ENCODE results near the gene ARMC9.
"Not testable (repeated sequence)": the region's sequence is repeated elsewhere in the genome, so short reads cannot be mapped to it uniquely, and the experiment has no call there.

Gene ARMC9

DNA sequence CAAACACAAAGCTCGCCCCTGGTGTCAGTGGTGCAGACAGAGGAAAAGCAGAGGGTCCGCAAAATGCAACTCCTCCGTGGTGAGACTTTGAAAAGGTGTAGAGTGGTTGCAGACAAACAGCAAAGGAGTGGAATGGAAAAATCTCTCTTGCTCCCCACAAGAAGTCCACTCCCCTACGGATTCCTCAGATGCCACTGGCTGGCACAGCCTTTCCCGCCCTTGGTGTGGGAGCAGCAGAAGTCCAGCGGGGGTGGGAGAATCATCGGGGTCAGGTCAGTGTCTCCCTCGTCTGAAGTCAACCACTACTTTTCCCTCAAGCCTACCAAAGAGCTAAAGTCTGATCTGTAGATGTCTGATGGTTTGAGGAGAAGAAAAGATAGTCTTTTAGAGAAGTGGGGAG is 174.8 kb downstream of the ARMC9 start:
- no peak overlapping the region for H3K27ac ChIP-seq (ENCODE audit: low read depth, low read length)
- no peak overlapping the region for H3K9ac ChIP-seq (ENCODE audit: low read length in 5 of 5)
- H3K27me3 ChIP-seq (ENCODE audit: control insufficient read depth in 5 of 5, insufficient read depth in 4 of 5, low read length in 5 of 5), result peaks cover 0 to 4% (median 0%) of the 10 kb centered on the region in 5 donors
- H3K4me1 ChIP-seq (ENCODE audit: control insufficient read depth in 5 of 5, insufficient read depth in 5 of 5, low read length in 5 of 5), result peaks cover 0 to 3% (median 0%) of the 10 kb centered on the region in 5 donors
- no peaks in the 10 kb centered on the region for H3K9me3 ChIP-seq (ENCODE audit: control insufficient read depth in 5 of 5, low read length in 5 of 5)
- H3K36me3 ChIP-seq (ENCODE audit: control insufficient read depth in 5 of 5, insufficient read depth in 5 of 5, low read length in 5 of 5), result no peaks in the 10 kb centered on the region
- H3K4me3 ChIP-seq (ENCODE audit: low read depth in 1 of 5, low read length in 5 of 5), result no peak overlapping the region

DNA sequence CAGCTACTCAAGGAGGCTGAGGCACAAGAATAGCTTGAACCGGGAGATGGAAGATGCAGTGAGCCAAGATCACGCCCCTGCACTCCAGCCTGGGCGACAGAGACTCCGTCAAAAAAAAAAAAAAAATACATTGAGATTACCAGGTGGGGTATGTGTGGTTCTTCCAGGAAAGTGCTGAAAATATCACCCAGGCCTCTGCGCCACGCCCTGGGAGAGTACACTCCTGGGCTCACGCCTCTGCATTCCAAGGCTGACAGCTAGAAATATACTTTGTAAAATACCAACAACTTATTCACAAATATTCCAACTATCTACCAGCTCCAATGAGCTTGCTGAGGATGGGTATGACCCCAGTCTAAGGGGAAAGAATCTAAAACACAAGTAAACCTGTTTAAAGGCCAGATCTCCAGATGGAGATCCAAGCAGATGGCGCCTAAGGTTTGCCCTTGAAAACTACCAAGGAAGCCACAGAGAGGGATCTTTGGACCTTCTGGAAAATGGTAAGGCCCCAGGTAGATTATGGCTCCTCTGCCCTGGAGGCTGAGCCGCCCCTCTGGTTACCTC is 175.4 kb downstream of the ARMC9 start:
- Histone ChIP-seq H3K4me1 (ENCODE audit: control insufficient read depth in 5 of 5, insufficient read depth in 5 of 5, low read length in 5 of 5) (peaks cover 0 to 4% (median 0%) of the 10 kb centered on the region in 5 donors), H3K4me3 (ENCODE audit: low read depth in 1 of 5, low read length in 5 of 5) (no peak overlapping the region), H3K36me3 (ENCODE audit: control insufficient read depth in 5 of 5, insufficient read depth in 5 of 5, low read length in 5 of 5) (no peaks in the 10 kb centered on the region), H3K9me3 (ENCODE audit: control insufficient read depth in 5 of 5, low read length in 5 of 5) (no peaks in the 10 kb centered on the region), H3K9ac (ENCODE audit: low read length in 5 of 5) (no peak overlapping the region), H3K27me3 (ENCODE audit: control insufficient read depth in 5 of 5, insufficient read depth in 4 of 5, low read length in 5 of 5) (peaks cover 0 to 4% (median 0%) of the 10 kb centered on the region in 5 donors), H3K27ac (ENCODE audit: low read depth, low read length) (no peak overlapping the region)

DNA sequence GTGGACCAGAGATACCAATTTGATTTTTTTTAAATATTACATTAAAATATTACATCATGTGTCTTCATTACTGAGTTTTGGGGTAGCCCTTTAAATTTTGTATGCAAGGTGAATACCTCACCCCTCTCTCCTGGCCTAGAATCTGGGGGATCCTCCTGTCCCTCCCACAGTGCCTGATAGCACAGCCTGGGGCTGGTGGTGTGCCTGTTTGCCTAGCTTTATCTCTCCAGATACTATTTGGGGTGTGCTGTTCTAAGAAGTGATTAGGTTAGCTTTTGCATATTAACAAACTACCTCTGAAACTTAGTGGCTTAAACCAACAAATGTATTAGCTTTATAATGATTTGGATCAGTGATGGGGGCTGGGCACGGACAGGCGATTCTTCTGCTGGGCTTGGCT is 176.3 kb downstream of the ARMC9 start:
- Histone ChIP-seq H3K9ac (ENCODE audit: low read length in 5 of 5) (no peak overlapping the region), H3K4me1 (ENCODE audit: control insufficient read depth in 5 of 5, insufficient read depth in 5 of 5, low read length in 5 of 5) (peaks cover 0 to 4% (median 0%) of the 10 kb centered on the region in 5 donors), H3K36me3 (ENCODE audit: control insufficient read depth in 5 of 5, insufficient read depth in 5 of 5, low read length in 5 of 5) (no peaks in the 10 kb centered on the region), H3K4me3 (ENCODE audit: low read depth in 1 of 5, low read length in 5 of 5) (no peak overlapping the region), H3K9me3 (ENCODE audit: control insufficient read depth in 5 of 5, low read length in 5 of 5) (no peaks in the 10 kb centered on the region), H3K27me3 (ENCODE audit: control insufficient read depth in 5 of 5, insufficient read depth in 4 of 5, low read length in 5 of 5) (peaks cover 0 to 4% (median 0%) of the 10 kb centered on the region in 5 donors), H3K27ac (ENCODE audit: low read depth, low read length) (no peak overlapping the region)

DNA sequence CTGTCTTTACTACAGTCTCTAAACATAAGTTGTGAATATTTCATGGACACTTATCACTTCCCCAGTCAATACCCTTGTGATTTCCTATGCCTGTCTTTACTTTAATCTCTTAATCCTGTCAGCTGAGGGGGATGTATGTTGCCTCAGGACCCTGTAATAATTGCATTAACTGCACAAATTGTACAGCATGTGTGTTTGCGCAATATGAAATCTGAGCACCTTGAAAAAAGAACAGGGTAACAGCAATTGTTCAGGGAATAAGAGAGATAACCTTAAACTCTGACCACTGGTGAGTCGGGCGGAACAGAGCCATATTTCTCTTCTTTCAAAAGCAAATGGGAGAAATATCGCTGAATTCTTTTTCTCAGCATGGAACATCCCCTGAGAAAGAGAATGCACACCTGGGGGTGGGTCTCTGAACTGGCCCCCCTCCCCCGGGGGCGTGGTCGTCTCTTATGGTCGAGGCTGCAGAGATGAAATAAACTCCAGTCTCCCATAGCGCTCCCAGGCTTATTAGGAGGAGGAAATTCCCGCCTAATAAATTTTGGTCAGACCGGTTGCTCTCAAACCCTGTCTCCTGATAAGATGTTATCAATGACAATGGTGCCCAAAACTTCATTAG is 177.7 kb downstream of the ARMC9 start:
- not testable (repeated sequence) for H3K9ac ChIP-seq (ENCODE audit: low read length in 5 of 5); H3K9me3 ChIP-seq (ENCODE audit: control insufficient read depth in 5 of 5, low read length in 5 of 5); H3K4me1 ChIP-seq (ENCODE audit: control insufficient read depth in 5 of 5, insufficient read depth in 5 of 5, low read length in 5 of 5); H3K4me3 ChIP-seq (ENCODE audit: low read depth in 1 of 5, low read length in 5 of 5); H3K27ac ChIP-seq (ENCODE audit: low read depth, low read length); H3K36me3 ChIP-seq (ENCODE audit: control insufficient read depth in 5 of 5, insufficient read depth in 5 of 5, low read length in 5 of 5); H3K27me3 ChIP-seq (ENCODE audit: control insufficient read depth in 5 of 5, insufficient read depth in 4 of 5, low read length in 5 of 5)

DNA sequence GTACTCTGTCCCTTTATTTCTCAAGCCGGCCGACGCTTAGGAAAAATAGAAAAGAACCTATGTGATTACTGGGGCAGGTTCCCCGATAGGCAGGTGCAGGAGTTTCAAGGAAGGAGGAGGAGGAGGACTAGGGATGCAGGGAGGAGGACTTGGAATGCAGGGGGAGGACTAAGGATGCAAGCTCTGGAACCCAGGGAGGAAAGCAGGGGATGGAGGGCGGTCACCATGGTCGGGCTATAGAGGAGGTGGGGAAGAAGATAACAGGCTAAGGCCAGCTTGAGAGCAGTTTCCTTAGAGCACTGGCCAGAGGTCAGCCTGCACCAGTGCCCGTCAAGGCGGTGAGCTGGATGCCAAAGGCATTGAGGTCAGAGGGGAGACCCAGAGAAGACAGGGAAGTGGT is 178.4 kb downstream of the ARMC9 start:
- Histone ChIP-seq H3K9me3 (ENCODE audit: control insufficient read depth in 5 of 5, low read length in 5 of 5) (no peaks in the 10 kb centered on the region), H3K27ac (ENCODE audit: low read depth, low read length) (no peak overlapping the region), H3K9ac (ENCODE audit: low read length in 5 of 5) (no peak overlapping the region), H3K27me3 (ENCODE audit: control insufficient read depth in 5 of 5, insufficient read depth in 4 of 5, low read length in 5 of 5) (peaks cover 0 to 4% (median 0%) of the 10 kb centered on the region in 5 donors), H3K4me1 (ENCODE audit: control insufficient read depth in 5 of 5, insufficient read depth in 5 of 5, low read length in 5 of 5) (peaks cover 0 to 4% (median 0%) of the 10 kb centered on the region in 5 donors), H3K4me3 (ENCODE audit: low read depth in 1 of 5, low read length in 5 of 5) (no peak overlapping the region), H3K36me3 (ENCODE audit: control insufficient read depth in 5 of 5, insufficient read depth in 5 of 5, low read length in 5 of 5) (no peaks in the 10 kb centered on the region)

DNA sequence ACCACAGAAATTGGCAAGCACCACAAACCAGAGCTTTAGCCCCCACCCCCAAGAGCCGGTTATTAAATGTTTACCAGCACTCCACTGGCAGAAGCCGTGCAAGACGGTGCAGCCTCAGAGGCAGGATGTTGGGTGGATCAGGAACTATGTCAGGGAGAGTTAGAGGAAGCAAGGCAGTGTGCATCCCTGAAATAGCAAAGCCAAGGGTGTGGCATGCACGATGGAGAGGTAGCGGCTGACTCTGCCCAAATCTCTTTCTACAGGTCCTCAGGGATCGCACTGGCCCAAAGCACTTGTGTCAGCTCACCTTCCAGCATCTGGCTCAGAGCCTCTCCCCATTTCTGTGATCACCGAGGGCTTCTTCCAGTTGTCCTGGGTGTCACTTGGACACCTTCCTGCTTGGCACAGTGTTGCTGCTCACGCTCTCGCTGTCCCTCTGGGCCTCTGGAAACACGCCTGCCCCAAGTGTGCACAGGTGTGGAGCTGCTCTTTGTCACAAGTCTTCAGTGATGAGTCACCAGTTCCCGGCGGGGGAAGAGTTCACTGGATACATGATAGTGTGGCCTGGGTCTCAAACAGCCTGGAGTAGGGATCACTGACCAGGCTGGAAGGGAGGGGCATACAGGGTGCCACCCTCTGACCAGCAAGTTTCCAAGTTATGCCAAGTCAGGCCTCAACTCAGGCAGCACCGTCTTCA is 179.7 kb downstream of the ARMC9 start:
- Histone ChIP-seq H3K9ac (ENCODE audit: low read length in 5 of 5) (no peak overlapping the region), H3K36me3 (ENCODE audit: control insufficient read depth in 5 of 5, insufficient read depth in 5 of 5, low read length in 5 of 5) (no peaks in the 10 kb centered on the region), H3K27me3 (ENCODE audit: control insufficient read depth in 5 of 5, insufficient read depth in 4 of 5, low read length in 5 of 5) (peaks cover 0 to 4% (median 0%) of the 10 kb centered on the region in 5 donors), H3K27ac (ENCODE audit: low read depth, low read length) (no peak overlapping the region), H3K4me3 (ENCODE audit: low read depth in 1 of 5, low read length in 5 of 5) (no peak overlapping the region), H3K4me1 (ENCODE audit: control insufficient read depth in 5 of 5, insufficient read depth in 5 of 5, low read length in 5 of 5) (peaks cover 0 to 4% (median 0%) of the 10 kb centered on the region in 5 donors), H3K9me3 (ENCODE audit: control insufficient read depth in 5 of 5, low read length in 5 of 5) (peaks cover 0 to 2% (median 0%) of the 10 kb centered on the region in 5 donors)

DNA sequence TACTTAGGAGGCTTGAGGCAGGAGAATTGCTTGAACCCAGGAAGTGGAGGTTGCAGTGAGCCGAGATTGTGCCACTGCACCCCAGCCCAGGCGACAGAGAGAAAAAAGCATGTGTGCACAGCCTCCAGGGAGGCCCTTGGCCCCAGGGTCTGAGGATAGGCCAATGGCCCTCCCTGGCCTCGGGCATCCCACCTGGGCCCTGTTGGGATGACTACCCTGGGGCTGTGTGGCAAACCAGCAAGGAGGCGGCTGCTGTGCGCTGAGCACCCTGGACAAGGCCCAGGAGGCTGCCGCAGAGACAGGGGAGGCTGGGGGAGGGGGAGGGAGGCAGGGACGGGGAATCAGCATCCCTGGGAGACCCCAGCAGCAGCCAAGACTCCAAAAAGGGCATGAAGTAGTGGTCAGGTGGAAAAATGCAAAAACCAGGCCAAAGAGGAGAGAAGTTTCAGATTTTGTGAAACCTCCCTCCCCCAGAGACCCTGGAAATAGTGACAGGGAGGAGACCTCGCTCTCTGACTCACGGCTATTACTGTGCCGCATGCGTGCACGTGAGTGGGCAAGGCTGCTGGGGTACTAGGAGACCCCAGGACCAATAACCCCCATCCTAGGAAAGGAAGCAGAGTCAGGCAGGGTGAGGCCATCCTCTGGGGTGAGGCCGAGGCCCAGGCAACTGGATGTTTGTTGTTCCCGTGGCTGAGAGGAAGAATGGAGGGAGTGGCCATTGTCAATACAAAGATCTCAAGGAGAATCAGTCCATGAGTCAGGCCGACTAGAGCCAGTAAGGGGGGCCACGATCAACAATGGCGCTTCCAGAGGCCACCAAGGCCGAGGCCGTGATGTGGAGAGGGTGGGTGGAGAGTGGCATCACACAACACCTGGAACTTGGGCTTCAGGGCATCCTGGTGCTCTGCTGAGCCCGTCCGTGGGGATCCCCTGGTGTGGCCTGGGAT is 181.1 kb downstream of the ARMC9 start:
- Histone ChIP-seq H3K27me3 (ENCODE audit: control insufficient read depth in 5 of 5, insufficient read depth in 4 of 5, low read length in 5 of 5) (peaks cover 0 to 4% (median 0%) of the 10 kb centered on the region in 5 donors), H3K4me1 (ENCODE audit: control insufficient read depth in 5 of 5, insufficient read depth in 5 of 5, low read length in 5 of 5) (peaks cover 0 to 4% (median 0%) of the 10 kb centered on the region in 5 donors), H3K27ac (ENCODE audit: low read depth, low read length) (no peak overlapping the region), H3K36me3 (ENCODE audit: control insufficient read depth in 5 of 5, insufficient read depth in 5 of 5, low read length in 5 of 5) (no peaks in the 10 kb centered on the region), H3K9ac (ENCODE audit: low read length in 5 of 5) (no peak overlapping the region), H3K9me3 (ENCODE audit: control insufficient read depth in 5 of 5, low read length in 5 of 5) (peaks cover 0 to 5% (median 1%) of the 10 kb centered on the region in 5 donors), H3K4me3 (ENCODE audit: low read depth in 1 of 5, low read length in 5 of 5) (no peak overlapping the region)

DNA sequence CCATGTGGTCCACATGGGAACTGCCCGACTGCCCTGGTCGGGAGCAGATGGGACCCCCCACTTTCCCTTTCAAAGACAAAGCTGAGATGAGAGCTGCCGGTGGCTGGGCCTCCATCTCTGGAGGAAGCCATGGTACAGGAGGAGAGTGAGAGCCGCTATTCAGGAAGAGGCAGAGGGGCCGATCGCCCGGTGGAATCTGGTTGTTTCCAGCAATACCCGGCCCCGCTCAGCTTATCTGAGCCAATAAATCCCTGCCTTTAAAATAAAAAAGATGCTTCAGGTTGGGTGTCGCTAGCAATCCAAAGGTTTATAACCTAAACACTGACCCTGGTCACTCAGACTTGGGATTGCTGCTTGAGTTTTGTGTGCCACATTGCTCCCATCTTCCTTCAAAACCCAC is 181.9 kb downstream of the ARMC9 start:
- Histone ChIP-seq H3K4me1 (ENCODE audit: control insufficient read depth in 5 of 5, insufficient read depth in 5 of 5, low read length in 5 of 5) (peaks cover 0 to 4% (median 0%) of the 10 kb centered on the region in 5 donors), H3K9me3 (ENCODE audit: control insufficient read depth in 5 of 5, low read length in 5 of 5) (peaks cover 3 to 9% (median 7%) of the 10 kb centered on the region in 5 donors), H3K27ac (ENCODE audit: low read depth, low read length) (no peak overlapping the region), H3K36me3 (ENCODE audit: control insufficient read depth in 5 of 5, insufficient read depth in 5 of 5, low read length in 5 of 5) (no peaks in the 10 kb centered on the region), H3K27me3 (ENCODE audit: control insufficient read depth in 5 of 5, insufficient read depth in 4 of 5, low read length in 5 of 5) (peaks cover 0 to 4% (median 0%) of the 10 kb centered on the region in 5 donors), H3K9ac (ENCODE audit: low read length in 5 of 5) (no peak overlapping the region), H3K4me3 (ENCODE audit: low read depth in 1 of 5, low read length in 5 of 5) (no peak overlapping the region)

DNA sequence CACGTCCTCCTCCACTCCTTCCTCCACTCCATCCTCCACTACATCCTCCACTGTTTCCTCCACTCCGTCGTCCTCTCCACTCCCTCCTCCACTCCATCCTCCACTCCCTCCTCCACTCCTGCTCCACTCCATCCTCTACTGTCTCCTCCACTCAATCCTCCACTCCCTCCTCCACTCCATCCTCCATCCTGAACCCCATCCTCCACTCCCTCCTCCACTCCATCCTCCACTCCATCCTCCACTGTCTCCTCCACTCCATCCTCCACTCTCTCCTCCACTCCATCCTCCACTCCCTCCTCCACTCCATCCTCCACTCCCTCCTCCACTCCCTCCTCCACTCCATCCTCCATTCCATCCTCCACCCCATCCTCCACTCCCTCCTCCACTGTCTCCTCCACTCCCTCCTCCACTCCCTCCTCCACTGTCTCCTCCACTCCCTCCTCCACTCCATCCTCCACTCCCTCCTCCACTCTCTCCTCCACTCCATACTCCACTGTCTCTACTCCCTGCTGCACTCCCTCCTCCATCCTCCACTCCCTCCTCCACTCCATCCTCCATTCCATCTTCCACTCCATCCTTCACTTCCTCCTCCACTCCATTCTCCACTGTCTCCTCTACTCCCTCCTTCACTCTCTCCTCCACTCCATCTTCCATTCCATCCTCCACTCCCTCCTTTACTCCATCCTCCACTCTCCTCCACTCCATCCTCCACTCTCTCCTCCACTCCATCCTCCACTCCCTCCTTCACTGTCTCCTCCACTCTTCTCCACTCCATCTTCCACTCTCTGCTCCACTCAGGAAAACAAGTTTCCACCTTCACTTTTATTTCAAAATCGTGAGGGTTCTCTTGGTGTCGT is 182.8 kb downstream of the ARMC9 start:
- no peak overlapping the region for H3K4me3 ChIP-seq (ENCODE audit: low read depth in 1 of 5, low read length in 5 of 5)
- H3K27me3 ChIP-seq (ENCODE audit: control insufficient read depth in 5 of 5, insufficient read depth in 4 of 5, low read length in 5 of 5), result peaks cover 0 to 4% (median 0%) of the 10 kb centered on the region in 5 donors
- H3K36me3 ChIP-seq (ENCODE audit: control insufficient read depth in 5 of 5, insufficient read depth in 5 of 5, low read length in 5 of 5), result no peaks in the 10 kb centered on the region
- H3K27ac ChIP-seq (ENCODE audit: low read depth, low read length), result no peak overlapping the region
- H3K9me3 ChIP-seq (ENCODE audit: control insufficient read depth in 5 of 5, low read length in 5 of 5), result peaks cover 3 to 15% (median 11%) of the 10 kb centered on the region in 5 donors
- no peak overlapping the region for H3K9ac ChIP-seq (ENCODE audit: low read length in 5 of 5)
- peaks cover 0 to 4% (median 0%) of the 10 kb centered on the region in 5 donors for H3K4me1 ChIP-seq (ENCODE audit: control insufficient read depth in 5 of 5, insufficient read depth in 5 of 5, low read length in 5 of 5)
